Measurements from ENCODE around the gene NR4A1.

GRCh38 chr12:52032804-52033445 lies 18.3 kb upstream of the NR4A1 start:
- TF ChIP-seq CTCF (IDR thresholded peaks at IDR 0.05) (peak in 2 of 6 experiments; percentile 12 to 13), POLR2A (IDR thresholded peaks at IDR 0.05) (peak in 3 of 4 donors; percentile 53 to 80 (median 77)), EP300 (IDR thresholded peaks at IDR 0.05) (peak in 2 of 4 donors; percentile 85 to 91)

Data from upper lobe of left lung (tissue), 4 donors.